ENCODE data around the gene CYRIA. TPM values are rescaled to one million over a fixed set of nuclear protein-coding genes. Genes with fewer than 3 reads are reported as not detected.
A peak's percentile ranks its signal among the peaks of the same experiment; 100 is the strongest.

Gene CYRIA
- polyA plus RNA-seq, 6 donors from 2014 or later: 14.7 to 24.5 (median 17.6) TPM

DNA sequence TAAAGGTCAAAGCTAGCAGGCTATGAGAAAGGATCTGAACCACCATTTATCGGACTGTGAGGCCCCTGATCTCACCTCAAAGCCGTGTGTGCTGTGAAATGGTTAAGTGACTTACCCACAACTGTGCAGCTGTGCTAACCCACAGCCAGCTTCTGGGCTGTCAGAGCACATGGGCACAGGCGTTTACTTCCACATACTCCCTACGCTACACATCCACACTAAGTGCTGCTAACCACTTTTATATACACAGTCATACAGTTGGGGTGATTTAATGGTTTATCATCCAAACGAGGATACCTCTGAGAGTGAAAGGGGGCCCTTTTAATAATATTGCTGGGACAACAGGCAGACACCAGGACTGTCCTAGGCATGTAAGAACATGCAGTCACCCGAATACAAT is 37.3 kb downstream of the CYRIA start:
- Mint-ChIP-seq H3K9me3 (no peaks in the 10 kb centered on the region), H3K4me1 (peaks cover 88 to 100% (median 96%) of the 10 kb centered on the region in 3 donors), H3K27ac (peak overlapping the region in 5 of 6 donors; percentile 52 to 94 (median 89)), H3K27me3 (no peaks in the 10 kb centered on the region), H3K4me3 (peak overlapping the region in 6 of 8 donors; percentile 12 to 88 (median 66)), H3K36me3 (no peaks in the 10 kb centered on the region)
- peak; percentile 27 to 35 for ATAC-seq (ENCODE audit: low read depth in 2 of 2)
- no peak for DNase-seq

- H3K36me3 Mint-ChIP-seq: no peaks in the 10 kb centered on the region
- H3K27ac Mint-ChIP-seq: peak overlapping the region; percentile 52 to 97 (median 93)
- H3K4me3 Mint-ChIP-seq: peak overlapping the region in 7 of 8 donors; percentile 63 to 96 (median 85)
These were observed 38.5 kb downstream of the CYRIA start for GRCh38 chr2:16626997-16627605.

DNA sequence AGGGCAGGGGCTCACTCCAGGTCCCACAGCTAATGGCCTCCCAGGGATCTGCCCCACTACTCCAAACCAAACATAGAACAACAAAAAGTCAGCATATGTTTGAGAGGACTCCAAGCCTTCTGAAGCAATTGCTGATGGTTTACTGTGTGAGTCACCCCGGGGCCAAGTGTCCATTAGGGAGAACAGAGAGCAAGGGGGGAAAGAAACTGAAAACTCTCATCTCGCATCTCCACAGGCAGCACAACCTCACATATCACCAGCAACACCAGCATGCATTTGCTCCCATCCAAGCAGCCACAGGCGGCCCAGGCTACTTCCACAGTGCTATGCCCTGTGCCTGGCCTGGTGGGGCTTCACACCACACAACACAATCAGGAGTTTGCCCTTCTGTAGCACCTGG is 39.1 kb downstream of the CYRIA start:
- Mint-ChIP-seq H3K36me3 (peaks cover 5% of the 10 kb centered on the region in 2 donors), H3K4me1 (peaks cover 96 to 100% (median 97%) of the 10 kb centered on the region in 3 donors), H3K27me3 (no peaks in the 10 kb centered on the region), H3K9me3 (no peaks in the 10 kb centered on the region), H3K27ac (peak overlapping the region; percentile 89 to 97 (median 96)), H3K4me3 (peak overlapping the region; percentile 54 to 96 (median 79))
- DNase-seq (no peak), ATAC-seq (ENCODE audit: low read depth in 2 of 2) (no peak)

More at GRCh38 chr2:16626997-16627605, 38.5 kb downstream of the CYRIA start:
- no peaks in the 10 kb centered on the region for H3K9me3 Mint-ChIP-seq
- peaks cover 90 to 100% (median 96%) of the 10 kb centered on the region in 3 donors for H3K4me1 Mint-ChIP-seq
- H3K27me3 Mint-ChIP-seq: no peaks in the 10 kb centered on the region
- ATAC-seq (ENCODE audit: low read depth in 2 of 2) (no peak), DNase-seq (no peak)

- H3K27ac Mint-ChIP-seq: peak overlapping the region; percentile 89 to 97 (median 96)
- H3K36me3 Mint-ChIP-seq: peaks cover 12 to 13% of the 10 kb centered on the region in 2 donors
- DNase-seq (peak; percentile 39), ATAC-seq (ENCODE audit: low read depth in 2 of 2) (peak; percentile 38 to 42)
- H3K4me1 Mint-ChIP-seq: peaks cover 97 to 100% (median 98%) of the 10 kb centered on the region in 3 donors
- H3K27me3 Mint-ChIP-seq: no peaks in the 10 kb centered on the region
- no peaks in the 10 kb centered on the region for H3K9me3 Mint-ChIP-seq
- peak overlapping the region; percentile 63 to 96 (median 86) for H3K4me3 Mint-ChIP-seq
These were observed 39.9 kb downstream of the CYRIA start for GRCh38 chr2:16625759-16626158.

DNA sequence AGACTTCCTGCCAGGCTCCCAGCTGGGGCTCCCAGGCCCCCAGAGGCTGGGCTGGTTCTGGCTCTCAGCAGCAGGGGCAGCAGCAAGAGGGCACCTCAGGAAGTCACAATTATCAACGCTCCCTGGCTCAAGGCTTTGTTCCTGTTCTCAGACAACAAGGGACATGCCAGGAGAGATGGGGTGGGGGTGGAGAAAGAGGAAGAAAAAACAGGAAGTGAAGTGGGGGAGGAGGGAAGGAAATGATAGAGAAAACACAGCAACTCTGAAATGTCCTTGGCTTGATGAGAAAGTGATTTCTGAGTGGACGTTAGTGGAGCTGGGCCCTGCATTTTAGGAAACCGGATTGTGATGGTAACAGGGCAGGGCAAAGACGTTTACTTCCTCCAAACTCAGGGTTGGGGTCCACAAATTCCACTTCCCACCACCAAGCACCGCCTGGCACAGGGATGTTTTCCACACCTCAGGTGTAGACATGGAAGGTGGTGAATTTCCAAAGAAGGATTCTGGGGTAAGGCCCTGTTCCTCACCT is 40.4 kb downstream of the CYRIA start:
- H3K27ac Mint-ChIP-seq: peak overlapping the region; percentile 89 to 97 (median 96)
- DNase-seq (peak; percentile 66), ATAC-seq (ENCODE audit: low read depth in 2 of 2) (peak; percentile 67 to 77)
- peaks cover 95 to 97% (median 96%) of the 10 kb centered on the region in 3 donors for H3K4me1 Mint-ChIP-seq
- peak overlapping the region; percentile 63 to 96 (median 86) for H3K4me3 Mint-ChIP-seq
- H3K27me3 Mint-ChIP-seq: no peaks in the 10 kb centered on the region
- no peaks in the 10 kb centered on the region for H3K9me3 Mint-ChIP-seq
- H3K36me3 Mint-ChIP-seq: peaks cover 16% of the 10 kb centered on the region in 2 donors

GRCh38 chr2:16624436-16624780 is 41.2 kb downstream of the CYRIA start:
- Mint-ChIP-seq H3K36me3 (peaks cover 16 to 24% of the 10 kb centered on the region in 2 donors), H3K27ac (peak overlapping the region in 5 of 6 donors; percentile 17 to 97 (median 97)), H3K9me3 (no peaks in the 10 kb centered on the region), H3K27me3 (no peaks in the 10 kb centered on the region), H3K4me1 (peaks cover 92 to 93% (median 93%) of the 10 kb centered on the region in 3 donors), H3K4me3 (peak overlapping the region in 7 of 8 donors; percentile 50 to 96 (median 85))
- no peak for DNase-seq
- no peak for ATAC-seq (ENCODE audit: low read depth in 2 of 2)

DNA sequence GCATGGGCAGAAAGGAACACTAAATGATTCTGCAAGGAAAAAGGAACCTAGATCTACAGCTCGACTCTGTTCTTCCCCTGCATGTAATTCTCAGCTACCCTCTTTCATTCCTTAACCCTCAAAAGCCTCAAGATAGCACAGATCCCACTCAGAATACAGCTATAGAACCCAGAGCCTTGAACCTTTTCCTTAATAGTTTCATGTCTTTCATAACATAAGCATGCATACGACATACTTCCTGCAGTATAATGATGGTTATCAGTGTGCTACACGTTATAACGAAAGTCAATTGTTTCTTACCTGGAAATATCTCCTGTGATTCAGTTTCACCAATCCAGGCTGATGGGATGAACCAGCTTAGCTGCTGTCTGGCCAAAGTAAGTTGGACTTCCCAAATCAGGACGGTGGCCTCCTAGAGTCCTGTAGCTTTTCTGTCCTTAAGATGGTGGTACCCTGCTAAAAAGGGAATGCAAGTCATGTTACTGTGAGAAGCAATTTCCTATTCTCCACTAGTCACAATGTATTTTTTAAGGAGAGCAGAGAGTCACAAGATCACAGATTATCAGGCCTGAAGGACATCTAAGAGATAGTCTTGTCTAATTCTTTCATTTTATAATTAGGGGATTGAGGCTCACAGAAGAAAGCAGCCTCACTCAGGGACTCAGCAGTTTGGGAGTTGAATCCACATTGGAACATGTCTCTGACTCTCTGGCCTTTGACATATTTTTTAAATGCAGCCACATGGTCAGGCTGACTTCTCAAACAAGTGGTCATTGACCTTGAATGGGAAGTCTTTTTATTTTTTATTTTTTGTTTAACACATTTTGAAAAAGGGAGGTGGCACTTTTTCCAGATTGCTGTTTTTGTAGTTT is 41.8 kb downstream of the CYRIA start:
- H3K27me3 Mint-ChIP-seq: no peaks in the 10 kb centered on the region
- H3K4me3 Mint-ChIP-seq: peak overlapping the region; percentile 13 to 93 (median 64)
- peak overlapping the region; percentile 33 to 97 (median 88) for H3K27ac Mint-ChIP-seq
- H3K9me3 Mint-ChIP-seq: no peaks in the 10 kb centered on the region
- no peak for ATAC-seq (ENCODE audit: low read depth in 2 of 2)
- H3K36me3 Mint-ChIP-seq: peaks cover 16 to 24% of the 10 kb centered on the region in 2 donors
- DNase-seq: no peak
- H3K4me1 Mint-ChIP-seq: peaks cover 86% of the 10 kb centered on the region in 3 donors

- ATAC-seq (ENCODE audit: low read depth in 2 of 2) (no peak), DNase-seq (no peak)
- H3K4me1 Mint-ChIP-seq: peaks cover 78 to 84% (median 83%) of the 10 kb centered on the region in 3 donors
- H3K4me3 Mint-ChIP-seq: peak overlapping the region in 7 of 8 donors; percentile 16 to 77 (median 63)
- peak overlapping the region; percentile 87 to 97 (median 88) for H3K27ac Mint-ChIP-seq
- no peaks in the 10 kb centered on the region for H3K9me3 Mint-ChIP-seq
- peaks cover 16 to 24% of the 10 kb centered on the region in 2 donors for H3K36me3 Mint-ChIP-seq
- no peaks in the 10 kb centered on the region for H3K27me3 Mint-ChIP-seq
These were observed 42.6 kb downstream of the CYRIA start for GRCh38 chr2:16623031-16623430.

GRCh38 chr2:16622399-16622968 is 43.1 kb downstream of the CYRIA start:
- no peaks in the 10 kb centered on the region for H3K9me3 Mint-ChIP-seq
- peak overlapping the region; percentile 87 to 97 (median 88) for H3K27ac Mint-ChIP-seq
- H3K36me3 Mint-ChIP-seq: peaks cover 16 to 24% of the 10 kb centered on the region in 2 donors
- peak overlapping the region in 7 of 8 donors; percentile 16 to 77 (median 63) for H3K4me3 Mint-ChIP-seq
- peaks cover 73 to 83% (median 83%) of the 10 kb centered on the region in 3 donors for H3K4me1 Mint-ChIP-seq
- H3K27me3 Mint-ChIP-seq: no peaks in the 10 kb centered on the region
- ATAC-seq (ENCODE audit: low read depth in 2 of 2) (peak; percentile 49 to 52), DNase-seq (no peak)

DNA sequence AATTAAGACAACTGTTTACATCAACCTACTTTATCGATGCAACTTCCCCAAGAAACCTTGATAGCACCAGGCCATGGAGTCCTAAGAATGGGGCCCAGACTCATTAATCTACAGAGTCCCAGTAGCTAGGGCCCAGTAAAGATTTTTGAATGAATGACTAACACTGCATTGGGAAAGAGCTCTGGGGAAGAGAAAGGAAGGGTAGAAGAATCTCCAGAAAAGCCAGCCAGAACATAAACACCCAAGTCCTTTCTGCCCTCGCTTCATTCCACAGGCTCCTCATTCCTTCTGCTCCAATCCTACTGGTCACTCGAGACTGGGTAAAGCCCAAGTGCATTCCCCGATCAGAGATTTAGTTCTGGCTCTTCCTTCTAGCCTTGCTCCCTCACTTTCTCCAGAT is 44.3 kb downstream of the CYRIA start:
- peak overlapping the region in 3 of 8 donors; percentile 50 to 77 (median 77) for H3K4me3 Mint-ChIP-seq
- peak overlapping the region; percentile 87 to 97 (median 88) for H3K27ac Mint-ChIP-seq
- no peak for DNase-seq
- peaks cover 16 to 27% of the 10 kb centered on the region in 2 donors for H3K36me3 Mint-ChIP-seq
- peaks cover 68 to 78% (median 78%) of the 10 kb centered on the region in 3 donors for H3K4me1 Mint-ChIP-seq
- no peaks in the 10 kb centered on the region for H3K9me3 Mint-ChIP-seq
- ATAC-seq (ENCODE audit: low read depth in 2 of 2): no peak
- H3K27me3 Mint-ChIP-seq: no peaks in the 10 kb centered on the region

- DNase-seq (no peak), ATAC-seq (ENCODE audit: low read depth in 2 of 2) (no peak)
- Mint-ChIP-seq H3K36me3 (peaks cover 16 to 34% of the 10 kb centered on the region in 2 donors), H3K27me3 (no peaks in the 10 kb centered on the region), H3K27ac (peak overlapping the region; percentile 44 to 97 (median 88)), H3K4me1 (peaks cover 61 to 76% (median 74%) of the 10 kb centered on the region in 3 donors), H3K9me3 (no peaks in the 10 kb centered on the region), H3K4me3 (peak overlapping the region in 2 of 8 donors; percentile 3 to 77)
These were observed 45.0 kb downstream of the CYRIA start for GRCh38 chr2:16620590-16620989.

DNA sequence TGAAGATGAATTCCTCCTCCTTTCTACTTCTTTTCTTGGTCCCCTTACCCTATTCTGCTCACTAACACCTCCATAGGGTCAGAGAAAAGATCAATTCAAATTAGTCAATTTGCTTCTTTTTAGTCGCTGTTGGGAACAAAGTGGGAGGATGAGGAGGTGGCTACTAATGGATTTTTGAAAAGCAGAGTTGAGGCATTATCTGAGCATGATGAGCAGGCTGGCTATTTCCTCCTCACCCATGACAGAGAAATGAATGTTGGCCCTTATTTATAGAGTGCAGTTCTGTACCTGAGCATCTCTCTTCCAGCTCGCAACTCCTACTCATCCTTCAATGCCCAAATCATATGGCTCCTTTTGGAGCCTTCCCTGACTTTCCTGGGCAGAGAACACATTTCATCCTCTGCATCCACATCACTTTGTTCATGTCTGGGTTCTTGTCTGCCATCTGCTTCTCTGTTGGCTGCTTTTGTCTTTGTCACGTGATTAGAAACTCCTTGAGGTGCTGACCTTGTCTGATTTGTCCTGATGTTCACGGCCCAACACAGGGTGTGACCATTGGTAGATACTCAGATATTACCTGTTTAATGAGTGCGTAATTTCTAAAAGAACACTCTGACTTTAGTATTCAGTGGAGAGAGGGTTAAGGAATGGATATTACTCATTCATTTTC is 45.9 kb downstream of the CYRIA start:
- Mint-ChIP-seq H3K27ac (peak overlapping the region in 1 of 6 donors; percentile 46), H3K9me3 (no peaks in the 10 kb centered on the region), H3K27me3 (no peaks in the 10 kb centered on the region), H3K36me3 (peaks cover 16 to 42% of the 10 kb centered on the region in 2 donors), H3K4me3 (no peak overlapping the region), H3K4me1 (peaks cover 61 to 75% (median 72%) of the 10 kb centered on the region in 3 donors)
- ATAC-seq (ENCODE audit: low read depth in 2 of 2): no peak
- no peak for DNase-seq
